ENCODE measurements around the gene ABCG1.

Gene ABCG1

DNA sequence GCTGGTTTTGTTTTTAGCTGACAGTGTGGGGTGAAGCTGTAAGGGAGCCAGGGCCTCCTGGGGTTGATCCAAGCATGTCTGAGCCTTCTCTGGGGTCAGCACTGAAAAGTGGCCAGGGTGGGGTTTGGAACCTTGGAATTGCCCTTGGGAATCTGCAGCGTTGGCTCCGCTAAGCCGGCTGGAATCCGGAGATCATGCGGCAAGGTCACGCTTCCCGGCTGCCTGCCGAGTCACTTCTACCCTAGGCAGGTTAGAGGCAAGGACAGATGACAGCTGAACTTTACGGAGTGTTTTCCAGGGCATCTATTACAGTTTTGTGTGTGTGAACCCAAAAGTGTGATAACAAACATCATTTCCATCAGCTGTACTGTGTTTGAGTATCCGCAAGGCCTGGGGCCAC lies 17.1 kb downstream of the ABCG1 start:
- TF ChIP-seq, protein P1, sequence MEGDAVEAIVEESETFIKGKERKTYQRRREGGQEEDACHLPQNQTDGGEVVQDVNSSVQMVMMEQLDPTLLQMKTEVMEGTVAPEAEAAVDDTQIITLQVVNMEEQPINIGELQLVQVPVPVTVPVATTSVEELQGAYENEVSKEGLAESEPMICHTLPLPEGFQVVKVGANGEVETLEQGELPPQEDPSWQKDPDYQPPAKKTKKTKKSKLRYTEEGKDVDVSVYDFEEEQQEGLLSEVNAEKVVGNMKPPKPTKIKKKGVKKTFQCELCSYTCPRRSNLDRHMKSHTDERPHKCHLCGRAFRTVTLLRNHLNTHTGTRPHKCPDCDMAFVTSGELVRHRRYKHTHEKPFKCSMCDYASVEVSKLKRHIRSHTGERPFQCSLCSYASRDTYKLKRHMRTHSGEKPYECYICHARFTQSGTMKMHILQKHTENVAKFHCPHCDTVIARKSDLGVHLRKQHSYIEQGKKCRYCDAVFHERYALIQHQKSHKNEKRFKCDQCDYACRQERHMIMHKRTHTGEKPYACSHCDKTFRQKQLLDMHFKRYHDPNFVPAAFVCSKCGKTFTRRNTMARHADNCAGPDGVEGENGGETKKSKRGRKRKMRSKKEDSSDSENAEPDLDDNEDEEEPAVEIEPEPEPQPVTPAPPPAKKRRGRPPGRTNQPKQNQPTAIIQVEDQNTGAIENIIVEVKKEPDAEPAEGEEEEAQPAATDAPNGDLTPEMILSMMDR (IDR thresholded peaks at IDR 0.05; ENCODE audit: low read depth, low read length): no peak
- H3K36me3 ChIP-seq: no peaks in the 10 kb centered on the region
- H3K27me3 ChIP-seq: no peaks in the 10 kb centered on the region
- H3K9me3 ChIP-seq: no peaks in the 10 kb centered on the region
- H3K4me1 ChIP-seq: peaks cover 28% of the 10 kb centered on the region
- DNase-seq: no peak
- no peak overlapping the region for H3K4me3 ChIP-seq (ENCODE audit: low read depth, low read length)

DNA sequence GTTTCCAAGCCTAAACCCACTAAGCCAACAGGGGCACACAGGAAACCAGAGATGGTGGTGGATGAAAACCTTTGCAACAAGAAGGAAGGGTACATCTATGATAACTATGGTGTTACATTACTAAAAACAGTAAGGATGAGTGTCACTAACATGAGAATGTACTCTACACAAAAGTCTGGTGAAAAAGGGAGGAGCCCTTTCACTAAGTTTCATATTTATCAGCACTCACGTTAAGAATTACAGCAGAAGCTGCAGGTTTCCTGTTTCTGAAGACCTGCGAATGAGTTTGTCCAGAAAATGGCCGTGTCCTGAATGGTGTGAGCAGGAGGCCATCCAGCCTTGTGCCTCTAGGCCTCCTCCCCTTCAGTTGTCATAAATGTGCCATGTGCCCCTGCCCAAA lies 17.8 kb downstream of the ABCG1 start:
- TF ChIP-seq, protein P1 (IDR thresholded peaks at IDR 0.05; ENCODE audit: low read depth, low read length): no peak
- no peaks in the 10 kb centered on the region for H3K27me3 ChIP-seq
- DNase-seq: no peak
- no peaks in the 10 kb centered on the region for H3K36me3 ChIP-seq
- no peak overlapping the region for H3K4me3 ChIP-seq (ENCODE audit: low read depth, low read length)
- peaks cover 28% of the 10 kb centered on the region for H3K4me1 ChIP-seq
- no peaks in the 10 kb centered on the region for H3K9me3 ChIP-seq

DNA sequence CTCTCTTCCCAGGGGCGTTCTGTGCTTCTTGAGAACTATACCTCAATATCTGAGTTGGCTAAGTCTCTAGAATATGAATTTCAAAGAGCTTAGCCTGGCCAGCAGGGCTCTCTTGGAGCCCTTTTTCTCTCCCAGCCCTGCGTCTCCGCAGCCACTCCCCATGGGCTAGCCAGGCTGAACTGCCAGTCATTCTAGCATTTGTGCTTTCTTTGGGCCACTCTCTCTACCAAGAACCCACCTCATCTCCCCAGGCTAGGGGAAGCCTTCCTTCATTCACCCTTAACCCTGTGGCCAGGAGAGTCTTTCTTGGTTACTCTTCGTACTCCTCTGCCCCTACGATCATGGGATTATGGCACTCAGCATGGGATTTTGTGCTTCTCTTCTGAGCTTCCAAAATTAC lies 18.2 kb downstream of the ABCG1 start:
- no peak for DNase-seq
- no peak overlapping the region for H3K4me3 ChIP-seq (ENCODE audit: low read depth, low read length)
- H3K4me1 ChIP-seq: peaks cover 28% of the 10 kb centered on the region
- TF ChIP-seq, protein P1 (IDR thresholded peaks at IDR 0.05; ENCODE audit: low read depth, low read length): no peak
- H3K9me3 ChIP-seq: no peaks in the 10 kb centered on the region
- no peaks in the 10 kb centered on the region for H3K36me3 ChIP-seq
- no peaks in the 10 kb centered on the region for H3K27me3 ChIP-seq

DNA sequence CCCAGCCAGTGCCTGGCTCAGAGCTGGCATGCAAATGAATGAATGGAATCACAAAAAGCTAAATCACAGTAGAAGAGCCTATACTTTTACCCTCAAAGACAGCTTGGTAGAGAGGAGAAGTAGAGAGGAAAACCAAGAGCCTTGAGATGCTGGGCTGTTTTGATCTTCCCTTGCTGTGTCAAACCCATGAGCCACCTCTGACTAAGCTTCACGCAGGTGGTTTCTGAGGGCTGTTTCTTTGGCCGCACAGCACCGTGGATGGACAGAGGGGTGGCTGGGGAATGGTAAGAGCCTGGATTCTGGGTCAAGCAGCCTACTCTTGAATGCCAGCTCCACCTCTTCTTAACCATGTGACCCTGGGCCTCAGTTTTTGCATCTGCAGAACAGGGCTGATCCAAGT lies 18.6 kb downstream of the ABCG1 start:
- Histone ChIP-seq H3K27me3 (no peaks in the 10 kb centered on the region), H3K36me3 (no peaks in the 10 kb centered on the region), H3K4me3 (ENCODE audit: low read depth, low read length) (no peak overlapping the region), H3K9me3 (no peaks in the 10 kb centered on the region), H3K4me1 (peaks cover 28% of the 10 kb centered on the region)
- no peak for DNase-seq
- TF ChIP-seq, protein P1 (IDR thresholded peaks at IDR 0.05; ENCODE audit: low read depth, low read length): no peak

DNA sequence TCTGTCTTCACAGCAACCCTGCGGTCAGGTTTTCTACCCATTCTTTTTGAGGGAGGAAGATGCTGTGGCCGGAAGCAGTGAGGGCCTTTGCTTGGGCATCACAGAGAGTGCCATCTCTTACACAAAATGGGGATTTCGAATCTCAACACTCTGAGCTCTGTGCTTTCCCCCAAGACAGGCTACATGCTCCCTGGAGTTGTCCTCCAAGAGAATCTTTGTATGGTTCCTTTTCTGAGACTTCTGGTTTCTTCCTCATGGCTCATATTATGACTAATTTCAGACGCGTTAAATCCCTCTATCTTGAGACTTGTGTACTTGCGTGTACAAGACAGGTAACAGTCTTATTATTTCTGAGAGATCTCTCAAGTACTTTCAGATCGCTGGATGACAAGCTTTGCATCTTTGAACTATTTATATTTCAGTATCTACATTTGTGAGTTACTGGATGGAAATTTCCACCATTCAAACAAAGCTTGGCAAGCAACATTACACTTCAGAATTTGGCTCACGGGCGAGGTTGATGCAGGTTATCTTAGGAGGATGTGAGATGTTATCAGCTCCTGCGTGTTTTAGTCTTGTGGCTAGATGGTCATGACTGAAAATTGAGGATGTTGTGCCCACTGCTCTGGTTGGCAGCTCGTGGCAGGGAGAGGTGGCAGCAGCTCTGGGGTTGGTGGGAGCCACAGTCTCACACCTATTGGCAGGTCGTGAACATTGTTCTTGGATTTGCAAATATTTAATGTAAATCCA lies 19.4 kb downstream of the ABCG1 start:
- TF ChIP-seq, protein P1 (IDR thresholded peaks at IDR 0.05; ENCODE audit: low read depth, low read length): no peak
- peaks cover 24% of the 10 kb centered on the region for H3K4me1 ChIP-seq

DNA sequence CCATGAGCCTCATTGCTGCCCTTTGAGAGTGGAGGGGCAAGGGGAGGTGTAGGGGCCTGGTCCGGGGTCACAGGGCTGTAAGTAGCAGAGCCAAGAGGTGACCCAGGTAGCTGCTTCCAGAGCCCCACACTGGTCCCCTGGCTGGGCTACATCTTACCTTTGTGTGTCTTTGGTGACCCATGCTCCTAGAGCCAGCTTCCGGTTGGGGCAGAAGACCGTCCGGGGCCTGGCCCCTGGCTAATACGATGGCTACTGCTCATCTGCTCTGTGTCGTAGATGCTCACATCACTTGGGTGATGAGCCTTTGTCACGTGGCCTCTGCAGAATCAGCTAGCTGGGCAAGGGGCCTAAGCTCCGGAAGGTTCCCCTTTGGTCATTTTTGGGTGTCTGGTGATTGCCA lies 20.6 kb downstream of the ABCG1 start:
- Histone ChIP-seq H3K4me1 (peaks cover 13% of the 10 kb centered on the region), H3K4me3 (ENCODE audit: low read depth, low read length) (no peak overlapping the region), H3K9me3 (no peaks in the 10 kb centered on the region), H3K27me3 (no peaks in the 10 kb centered on the region), H3K36me3 (no peaks in the 10 kb centered on the region)
- TF ChIP-seq, protein P1 (IDR thresholded peaks at IDR 0.05; ENCODE audit: low read depth, low read length): no peak
- no peak for DNase-seq

More for the DNA sequence above, 19.4 kb downstream of the ABCG1 start:
- no peaks in the 10 kb centered on the region for H3K9me3 ChIP-seq
- H3K27me3 ChIP-seq: no peaks in the 10 kb centered on the region
- no peak overlapping the region for H3K4me3 ChIP-seq (ENCODE audit: low read depth, low read length)
- H3K36me3 ChIP-seq: no peaks in the 10 kb centered on the region
- DNase-seq: no peak

Data from BE2C (cell line).